ENCODE measurements around the gene NET1.

DNA sequence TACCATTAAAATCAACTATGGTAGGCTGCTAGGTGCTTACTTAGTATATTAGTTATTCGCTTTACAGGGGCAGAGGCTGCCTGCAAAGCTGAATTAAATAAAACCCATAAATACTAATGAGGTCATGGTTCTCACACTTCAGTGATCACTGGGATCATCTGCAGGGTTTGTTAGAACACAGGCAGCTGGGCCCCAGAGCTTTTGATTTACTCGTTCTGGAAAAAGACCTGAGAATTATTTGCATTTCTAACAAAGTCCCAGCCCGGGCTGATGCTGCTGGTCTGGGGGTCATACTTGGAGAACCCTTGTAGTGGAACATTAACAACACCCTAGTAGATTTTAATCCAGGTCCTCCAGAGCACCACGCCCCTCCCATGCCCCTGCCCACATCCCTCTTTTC lies 39.0 kb upstream of the NET1 start:
- TF ChIP-seq POLR2AphosphoS5 (IDR thresholded peaks at IDR 0.05) (no peak), POLR2A (IDR thresholded peaks at IDR 0.05) (no peak)

Data from stomach (tissue), 4 donors.